ENCODE data around the gene CA10.

- TF ChIP-seq CTCF (IDR thresholded peaks at IDR 0.05) (no peak), EZH2 (IDR thresholded peaks at IDR 0.05; ENCODE audit: borderline replicate concordance, insufficient read depth, low read depth, low read length, poor library complexity, severe bottlenecking) (no peak)
Observed at GRCh38 chr17:51710634-51710979, 447.9 kb downstream of the CA10 start.
